DOHH2 (cell line): ENCODE results near the gene SLC16A1.

Source experiments
- EZH2phosphoT487 ChIP-seq: fragments of 200-600 bp; sonication (generic); IDR thresholded peaks from 2 replicates; pipeline ENCODE4 v1.6.1; 2017; ENCODE audit warnings: borderline replicate concordance, mild to moderate bottlenecking, antibody characterized with exemption, low read length, moderate library complexity, mixed read lengths
- TF ChIP-seq, protein P1 (sequence below): fragments of 200-600 bp; sonication (generic); IDR thresholded peaks from one replicate; pipeline ENCODE4 v1.5.1; 2014; ENCODE audit warnings: antibody characterized with exemption, mild to moderate bottlenecking, low read depth, low read length; ENCODE audit not compliant: poor library complexity, severe bottlenecking

DNA sequence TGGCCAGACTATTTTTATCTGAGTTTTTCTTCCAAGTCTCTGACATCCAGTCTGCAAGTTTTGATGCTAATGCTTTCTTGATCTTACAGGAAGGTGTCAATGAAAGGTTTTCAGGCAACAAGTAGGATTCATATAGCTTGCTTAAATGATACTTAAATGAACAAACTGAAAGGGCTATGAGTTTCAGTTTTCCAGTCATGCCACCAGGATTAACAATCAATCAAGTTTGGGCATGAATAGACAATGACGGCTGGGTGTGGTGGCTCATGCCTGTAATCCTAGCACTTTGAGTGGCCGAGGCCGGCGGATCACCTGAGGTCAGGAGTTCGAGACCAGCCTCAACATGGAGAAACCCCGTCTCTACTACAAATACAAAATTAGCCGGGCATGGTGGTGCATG lies 34.3 kb upstream of the SLC16A1 start:
- TF ChIP-seq, protein P1, sequence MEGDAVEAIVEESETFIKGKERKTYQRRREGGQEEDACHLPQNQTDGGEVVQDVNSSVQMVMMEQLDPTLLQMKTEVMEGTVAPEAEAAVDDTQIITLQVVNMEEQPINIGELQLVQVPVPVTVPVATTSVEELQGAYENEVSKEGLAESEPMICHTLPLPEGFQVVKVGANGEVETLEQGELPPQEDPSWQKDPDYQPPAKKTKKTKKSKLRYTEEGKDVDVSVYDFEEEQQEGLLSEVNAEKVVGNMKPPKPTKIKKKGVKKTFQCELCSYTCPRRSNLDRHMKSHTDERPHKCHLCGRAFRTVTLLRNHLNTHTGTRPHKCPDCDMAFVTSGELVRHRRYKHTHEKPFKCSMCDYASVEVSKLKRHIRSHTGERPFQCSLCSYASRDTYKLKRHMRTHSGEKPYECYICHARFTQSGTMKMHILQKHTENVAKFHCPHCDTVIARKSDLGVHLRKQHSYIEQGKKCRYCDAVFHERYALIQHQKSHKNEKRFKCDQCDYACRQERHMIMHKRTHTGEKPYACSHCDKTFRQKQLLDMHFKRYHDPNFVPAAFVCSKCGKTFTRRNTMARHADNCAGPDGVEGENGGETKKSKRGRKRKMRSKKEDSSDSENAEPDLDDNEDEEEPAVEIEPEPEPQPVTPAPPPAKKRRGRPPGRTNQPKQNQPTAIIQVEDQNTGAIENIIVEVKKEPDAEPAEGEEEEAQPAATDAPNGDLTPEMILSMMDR = no peak
- no peak for TF ChIP-seq EZH2phosphoT487
